Left lobe of liver (tissue), 2 donors: ENCODE data around the gene MLNR. TPM values are rescaled to one million over a fixed set of nuclear protein-coding genes. Genes with fewer than 3 reads are reported as not detected.
A peak's percentile ranks its signal among the peaks of the same experiment; 100 is the strongest.

Experiments
- ATAC-seq: fragments of 200-7000 bp; cut with Tn5 transposase; one replicate; pipeline ENCODE4 v1.9.1; 2020; ENCODE audit warnings: mild to moderate bottlenecking, moderate library complexity
- DNase-seq: peaks from one replicate; pipeline ENCODE4 v3.0.0-alpha.2; 2020; ENCODE audit warnings: low spot score
- total RNA-seq: library from RNA; stranded (reverse); gene quantifications from one replicate; pipeline ENCODE4 v1.2.1, GENCODE V29; 2021
- donor health status: DM: no; HTN: no; CAD: no; lungs with moderate emphysema.
- donor health status: DM: no; HTN: yes; CAD: no.

The MLNR gene, protein sequence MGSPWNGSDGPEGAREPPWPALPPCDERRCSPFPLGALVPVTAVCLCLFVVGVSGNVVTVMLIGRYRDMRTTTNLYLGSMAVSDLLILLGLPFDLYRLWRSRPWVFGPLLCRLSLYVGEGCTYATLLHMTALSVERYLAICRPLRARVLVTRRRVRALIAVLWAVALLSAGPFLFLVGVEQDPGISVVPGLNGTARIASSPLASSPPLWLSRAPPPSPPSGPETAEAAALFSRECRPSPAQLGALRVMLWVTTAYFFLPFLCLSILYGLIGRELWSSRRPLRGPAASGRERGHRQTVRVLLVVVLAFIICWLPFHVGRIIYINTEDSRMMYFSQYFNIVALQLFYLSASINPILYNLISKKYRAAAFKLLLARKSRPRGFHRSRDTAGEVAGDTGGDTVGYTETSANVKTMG
- not detected for total RNA-seq

GRCh38 chr13:49220036-49220855, at the start of gene MLNR:
Gene MLNR (plus strand): TSS chr13:49220338. CDS start chr13:49220338, 0 bp downstream.
- no peak for DNase-seq
- ATAC-seq = peak; percentile 83

DNA sequence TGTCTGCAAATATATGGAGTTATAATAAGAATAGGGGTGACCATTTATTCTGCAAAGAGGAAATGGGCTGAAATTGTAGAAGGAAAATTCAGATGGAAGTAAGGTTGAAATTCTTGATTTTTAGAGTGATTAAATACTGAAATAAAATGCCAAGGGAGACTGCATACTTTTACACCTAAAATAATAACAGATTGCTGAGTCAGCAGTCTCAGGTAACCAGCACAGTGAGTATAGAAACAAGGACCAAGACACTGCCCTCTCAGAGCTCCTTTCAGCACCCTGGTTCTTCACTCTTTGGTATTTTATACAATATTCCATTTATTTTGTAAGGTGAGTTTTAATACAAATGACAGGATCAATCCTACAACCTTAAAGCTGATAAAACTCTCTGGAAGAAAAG, 48.8 kb upstream of the MLNR start:
- ATAC-seq (no peak), DNase-seq (no peak)

GRCh38 chr13:49183672-49184325, 36.3 kb upstream of the MLNR start:
- ATAC-seq (no peak), DNase-seq (no peak)

- ATAC-seq = no peak
These were observed 35.5 kb upstream of the MLNR start for GRCh38 chr13:49184621-49185020.

GRCh38 chr13:49185264-49185663, 34.9 kb upstream of the MLNR start:
- DNase-seq (no peak), ATAC-seq (no peak)

More at GRCh38 chr13:49184621-49185020, 35.5 kb upstream of the MLNR start:
- DNase-seq = no peak

- no peak for DNase-seq
- no peak for ATAC-seq
These were observed 29.2 kb upstream of the MLNR start for GRCh38 chr13:49190901-49191300.

GRCh38 chr13:49206641-49207040, 13.5 kb upstream of the MLNR start:
- ATAC-seq = no peak
- no peak for DNase-seq

DNA sequence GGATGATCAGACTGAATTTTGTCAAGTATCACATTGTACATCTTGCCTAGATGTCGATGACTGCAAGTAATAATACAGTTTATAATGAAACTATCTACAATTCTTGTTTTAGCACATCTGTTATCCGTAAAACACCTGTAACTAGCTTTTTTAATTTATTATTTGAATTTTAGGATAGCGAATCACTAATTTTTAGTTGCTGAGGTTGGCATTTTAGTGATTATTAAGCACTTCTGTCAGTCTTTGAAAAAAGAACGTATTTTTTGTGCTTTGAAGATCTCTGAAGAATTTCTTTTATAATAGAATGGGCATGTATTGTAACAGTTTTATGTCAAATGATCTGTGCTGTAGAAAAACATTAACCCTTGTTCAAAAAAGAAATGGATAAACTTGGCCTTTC, 11.5 kb upstream of the MLNR start:
- ATAC-seq = no peak
- DNase-seq = no peak

DNA sequence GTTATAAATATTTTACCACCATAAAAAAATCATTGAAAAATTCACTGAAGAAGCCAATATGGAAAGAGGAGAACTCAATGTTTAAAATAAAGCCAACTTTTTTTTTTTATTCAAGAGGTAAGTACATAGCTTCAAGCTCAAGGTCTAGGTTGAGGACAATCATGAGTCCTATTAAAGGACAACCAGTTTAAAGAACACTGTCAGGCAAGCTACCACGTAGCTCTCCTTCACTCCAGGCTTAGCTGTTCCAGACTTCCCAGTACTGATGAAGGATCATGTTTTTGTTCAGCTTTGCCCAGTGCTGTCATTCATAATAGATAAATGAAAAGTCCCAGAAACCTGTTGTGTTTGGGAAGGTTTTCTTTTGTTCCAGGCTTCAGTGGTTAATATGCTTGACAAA, 10.0 kb upstream of the MLNR start:
- ATAC-seq = no peak
- no peak for DNase-seq

DNA sequence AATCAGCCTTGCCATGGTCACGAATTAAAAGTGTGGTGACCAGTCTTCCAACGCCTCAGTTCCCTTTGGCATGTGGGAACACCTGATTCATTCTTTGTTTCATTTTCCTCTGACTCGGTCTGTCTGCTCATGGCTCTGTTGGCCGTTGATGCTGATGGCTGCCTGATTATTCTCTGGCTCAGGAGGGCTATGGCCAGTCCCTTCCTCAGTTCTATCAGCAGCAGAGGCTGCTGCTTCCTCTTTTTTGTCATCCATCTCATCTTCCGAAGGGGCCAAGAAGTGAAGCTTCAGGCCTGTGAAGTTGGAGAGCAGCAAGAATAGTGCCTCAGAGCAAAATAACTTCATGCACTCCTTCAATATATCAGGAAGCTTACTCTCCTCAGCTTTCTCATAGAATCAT, 9.5 kb upstream of the MLNR start:
- ATAC-seq (no peak), DNase-seq (no peak)

GRCh38 chr13:49213539-49213938, 6.6 kb upstream of the MLNR start:
- no peak for ATAC-seq

DNA sequence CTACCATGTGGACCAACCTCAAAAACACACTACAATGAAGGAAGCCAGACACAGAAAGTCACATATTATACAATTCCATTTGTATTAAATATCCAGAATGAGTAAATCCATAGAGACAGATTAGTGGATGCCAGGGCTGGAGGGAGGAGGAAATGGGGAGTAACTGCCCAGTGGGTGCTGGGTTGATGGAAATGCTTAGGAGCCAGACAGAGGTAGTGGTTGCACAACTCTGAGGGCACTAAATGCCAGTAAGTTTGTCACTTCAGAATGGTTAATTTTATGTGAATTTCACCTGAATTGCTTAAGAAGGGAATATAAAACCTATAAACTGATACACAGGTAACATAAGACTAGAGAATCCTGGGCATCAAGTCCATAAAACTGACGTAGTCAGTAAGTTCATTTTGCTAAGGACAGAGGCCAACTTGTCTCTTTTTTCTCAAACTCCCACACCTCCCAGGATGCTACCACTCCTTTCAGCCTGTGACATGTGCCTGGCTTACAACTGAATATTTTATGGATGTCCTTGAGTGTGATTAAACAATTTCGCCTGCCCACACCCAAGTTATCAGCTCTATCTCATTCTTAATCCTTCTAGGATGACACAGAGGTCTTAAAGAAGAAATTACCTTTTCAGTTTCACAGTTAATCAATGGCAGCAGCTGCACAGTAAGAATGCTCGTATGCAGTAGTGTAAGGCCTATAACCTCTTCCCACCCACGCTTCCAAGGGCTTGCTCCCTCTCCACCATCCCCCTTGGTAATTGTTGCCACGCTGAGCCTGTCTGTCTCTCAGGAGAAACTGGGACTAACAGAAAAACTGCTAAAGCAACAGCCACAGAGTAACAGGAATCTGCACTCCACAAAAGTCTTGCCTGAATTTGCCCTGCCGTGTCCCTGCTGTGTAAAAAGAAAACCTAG, 5.9 kb upstream of the MLNR start:
- DNase-seq (no peak), ATAC-seq (peak; percentile 48)

More at GRCh38 chr13:49213539-49213938, 6.6 kb upstream of the MLNR start:
- no peak for DNase-seq

GRCh38 chr13:49214917-49215376, 5.2 kb upstream of the MLNR start:
- ATAC-seq (peak; percentile 77), DNase-seq (peak; percentile 67)

DNA sequence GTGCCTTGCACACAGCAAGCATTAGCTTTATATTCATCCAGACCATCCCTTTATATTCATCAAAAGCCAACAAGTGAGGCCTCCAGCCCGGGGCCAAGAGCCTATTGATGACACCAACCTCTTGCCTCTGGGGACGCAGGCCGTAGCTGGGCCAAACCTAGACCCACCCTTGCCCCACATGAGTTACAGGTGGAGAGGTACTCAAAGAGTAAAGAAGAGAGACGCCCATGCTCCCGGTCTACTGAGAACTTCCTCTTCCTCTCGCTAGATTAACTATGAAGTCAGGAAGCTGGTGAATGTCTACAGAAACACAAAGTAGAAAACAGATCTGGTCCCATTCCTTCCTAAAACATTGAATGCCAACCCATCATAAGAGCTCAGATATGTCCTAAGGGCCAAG, 3.8 kb upstream of the MLNR start:
- ATAC-seq (no peak), DNase-seq (no peak)

- ATAC-seq (no peak), DNase-seq (no peak)
These were observed 2.1 kb upstream of the MLNR start for GRCh38 chr13:49217962-49218492.

DNA sequence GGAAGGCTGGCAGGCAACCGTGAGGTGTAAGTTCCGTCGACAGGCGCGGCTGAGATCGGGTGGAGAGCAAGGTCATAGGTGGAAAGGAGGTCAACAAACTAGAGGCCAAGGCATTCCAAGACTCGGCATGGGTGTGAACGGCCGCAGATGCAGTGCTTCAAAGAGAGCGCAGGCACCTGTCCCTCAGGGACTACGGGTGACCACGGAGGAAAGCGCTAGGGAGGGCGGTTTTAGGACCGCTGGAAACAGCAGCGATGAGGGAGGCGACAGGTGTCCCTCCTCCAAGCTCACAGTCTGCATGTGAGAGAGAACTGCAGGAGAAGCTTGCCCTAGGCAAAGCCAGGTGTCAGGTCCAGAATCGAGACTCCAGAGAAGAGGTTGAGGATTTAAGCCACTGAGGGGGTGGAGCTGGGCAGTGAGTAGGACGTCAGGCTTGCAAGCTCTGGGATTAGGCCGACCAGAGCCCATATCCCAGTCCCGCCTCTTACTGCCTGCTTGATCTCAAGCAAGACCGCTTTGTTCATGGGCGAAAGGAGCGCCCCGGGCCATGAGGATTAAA, 1.6 kb upstream of the MLNR start:
- no peak for DNase-seq
- no peak for ATAC-seq

DNA sequence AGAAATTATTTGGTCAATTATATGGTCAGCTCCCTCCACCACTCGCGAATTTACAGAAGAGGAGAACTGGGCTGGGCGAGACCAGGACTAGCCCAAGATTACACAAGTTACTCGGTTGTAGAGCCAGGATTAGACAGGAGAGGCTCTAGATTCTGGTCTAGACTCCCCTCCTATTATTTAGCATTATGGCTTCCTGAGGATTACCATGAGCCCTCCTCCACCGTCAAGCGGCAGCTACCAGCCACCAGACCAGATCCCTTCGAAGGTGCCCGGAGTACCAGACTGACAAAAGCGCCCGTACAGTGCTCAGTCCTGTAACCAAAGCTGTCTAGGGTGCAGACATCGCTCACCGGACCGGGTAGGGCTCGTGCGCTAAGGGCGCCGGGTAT, 497 bp upstream of the MLNR start:
- DNase-seq (no peak), ATAC-seq (no peak)

DNA sequence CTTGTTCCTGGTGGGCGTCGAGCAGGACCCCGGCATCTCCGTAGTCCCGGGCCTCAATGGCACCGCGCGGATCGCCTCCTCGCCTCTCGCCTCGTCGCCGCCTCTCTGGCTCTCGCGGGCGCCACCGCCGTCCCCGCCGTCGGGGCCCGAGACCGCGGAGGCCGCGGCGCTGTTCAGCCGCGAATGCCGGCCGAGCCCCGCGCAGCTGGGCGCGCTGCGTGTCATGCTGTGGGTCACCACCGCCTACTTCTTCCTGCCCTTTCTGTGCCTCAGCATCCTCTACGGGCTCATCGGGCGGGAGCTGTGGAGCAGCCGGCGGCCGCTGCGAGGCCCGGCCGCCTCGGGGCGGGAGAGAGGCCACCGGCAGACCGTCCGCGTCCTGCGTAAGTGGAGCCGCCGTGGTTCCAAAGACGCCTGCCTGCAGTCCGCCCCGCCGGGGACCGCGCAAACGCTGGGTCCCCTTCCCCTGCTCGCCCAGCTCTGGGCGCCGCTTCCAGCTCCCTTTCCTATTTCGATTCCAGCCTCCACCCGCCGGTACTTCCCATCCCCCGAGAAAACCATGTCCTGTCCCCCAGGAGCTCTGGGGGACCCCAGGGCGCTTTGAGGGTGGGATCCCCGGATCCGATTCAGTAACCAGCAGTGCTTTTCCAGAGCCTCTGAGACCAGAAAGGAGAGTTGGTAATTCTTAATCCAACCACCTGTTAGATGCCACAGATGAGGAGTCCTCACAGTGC, 885 bp downstream of the MLNR start:
- ATAC-seq (no peak), DNase-seq (no peak)

- DNase-seq = no peak
- no peak for ATAC-seq
These were observed 1.4 kb downstream of the MLNR start for GRCh38 chr13:49221590-49221965.
